Islet precursor cell (in vitro differentiated cells): Measurements from ENCODE around the gene EGFR.

Experiments
- DNase-seq: peaks from one replicate; pipeline ENCODE4 v3.0.0-alpha.2; 2018

Gene EGFR

GRCh38 chr7:55085511-55086412, 66.9 kb downstream of the EGFR start:
- no peak for DNase-seq

- no peak for DNase-seq
Measured at GRCh38 chr7:55086413-55087201, 67.8 kb downstream of the EGFR start.

GRCh38 chr7:55087521-55087961, 68.7 kb downstream of the EGFR start:
- DNase-seq = no peak

GRCh38 chr7:55088107-55088506, 69.3 kb downstream of the EGFR start:
- DNase-seq = no peak

- DNase-seq = no peak
Measured at GRCh38 chr7:55088620-55089019, 69.8 kb downstream of the EGFR start.

GRCh38 chr7:55092186-55092974, 73.6 kb downstream of the EGFR start:
- DNase-seq = no peak

GRCh38 chr7:55092975-55093373, 74.2 kb downstream of the EGFR start:
- no peak for DNase-seq

- DNase-seq = no peak
Measured at GRCh38 chr7:55093674-55094073, 74.9 kb downstream of the EGFR start.

- no peak for DNase-seq
Measured at GRCh38 chr7:55094092-55094690, 75.4 kb downstream of the EGFR start.

- DNase-seq = no peak
Measured at GRCh38 chr7:55095672-55096071, 76.9 kb downstream of the EGFR start.

GRCh38 chr7:55096323-55096722, 77.5 kb downstream of the EGFR start:
- DNase-seq = no peak

GRCh38 chr7:55097100-55097499, 78.3 kb downstream of the EGFR start:
- DNase-seq = no peak

GRCh38 chr7:55099066-55099820, 80.4 kb downstream of the EGFR start:
- no peak for DNase-seq

- no peak for DNase-seq
Measured at GRCh38 chr7:55099821-55100543, 81.2 kb downstream of the EGFR start.

GRCh38 chr7:55100544-55101327, 81.9 kb downstream of the EGFR start:
- no peak for DNase-seq

- no peak for DNase-seq
Measured at GRCh38 chr7:55101359-55101758, 82.5 kb downstream of the EGFR start.

GRCh38 chr7:55104123-55104522, 85.3 kb downstream of the EGFR start:
- DNase-seq = no peak

- no peak for DNase-seq
Measured at GRCh38 chr7:55104712-55105433, 86.1 kb downstream of the EGFR start.

- DNase-seq = peak; percentile 76
Measured at GRCh38 chr7:55105952-55106351, 87.1 kb downstream of the EGFR start.

GRCh38 chr7:55107946-55108345, 89.1 kb downstream of the EGFR start:
- no peak for DNase-seq
